Measurements from ENCODE around the gene SOX9.
"Not testable (repeated sequence)": the region's sequence is repeated elsewhere in the genome, so short reads cannot be mapped to it uniquely, and the experiment has no call there.

Gene SOX9

DNA sequence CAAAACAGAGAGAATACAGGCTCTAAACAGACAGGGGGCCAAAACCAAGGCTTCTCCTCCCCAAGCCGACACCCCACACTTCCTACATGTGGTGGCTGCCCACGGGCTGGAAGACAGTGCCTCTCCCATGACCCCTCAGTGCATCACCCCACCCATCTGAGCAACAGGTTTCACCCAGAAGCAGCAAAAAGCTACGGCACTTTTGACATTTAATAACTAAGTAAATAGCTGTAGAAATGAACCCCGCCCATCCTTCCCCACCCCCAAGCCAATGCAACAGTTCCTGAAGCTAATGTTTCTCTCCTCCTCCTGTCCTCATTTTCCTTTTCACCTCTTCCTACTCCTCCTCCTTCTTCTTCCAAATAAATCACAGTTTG, 9.9 kb upstream of the SOX9 start:
- DNase-seq (ENCODE audit: low spot score): no peak
- FAIRE-seq: no peak

DNA sequence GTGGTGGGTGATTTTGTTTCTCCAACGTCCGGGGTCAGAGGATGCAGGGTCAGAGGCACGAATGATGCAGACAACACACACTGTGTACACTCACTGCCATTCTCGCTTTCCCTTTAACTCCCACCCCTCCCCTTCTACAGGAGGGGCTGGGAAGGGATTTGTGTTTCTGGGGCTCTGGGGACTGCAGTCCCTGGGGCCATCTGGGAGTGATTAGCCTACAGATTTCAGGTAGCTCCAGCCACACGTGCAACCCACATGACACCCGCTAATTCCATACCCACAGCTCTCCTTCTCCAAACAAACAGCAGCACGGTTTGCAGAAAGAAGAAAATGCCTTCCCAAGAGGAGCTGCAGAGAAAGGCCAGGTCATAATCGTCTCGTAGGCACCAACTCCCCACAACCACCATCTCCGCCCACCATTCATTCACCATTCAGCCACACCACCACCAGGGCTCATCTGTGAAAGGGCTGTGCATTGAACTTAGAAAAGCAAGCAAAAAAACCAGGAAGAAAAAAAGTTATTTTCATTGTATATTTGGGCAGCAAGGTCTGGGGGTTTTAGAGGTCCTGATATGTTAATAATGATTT, 9.4 kb upstream of the SOX9 start:
- FAIRE-seq (peak; percentile 44), DNase-seq (ENCODE audit: low spot score) (no peak)

DNA sequence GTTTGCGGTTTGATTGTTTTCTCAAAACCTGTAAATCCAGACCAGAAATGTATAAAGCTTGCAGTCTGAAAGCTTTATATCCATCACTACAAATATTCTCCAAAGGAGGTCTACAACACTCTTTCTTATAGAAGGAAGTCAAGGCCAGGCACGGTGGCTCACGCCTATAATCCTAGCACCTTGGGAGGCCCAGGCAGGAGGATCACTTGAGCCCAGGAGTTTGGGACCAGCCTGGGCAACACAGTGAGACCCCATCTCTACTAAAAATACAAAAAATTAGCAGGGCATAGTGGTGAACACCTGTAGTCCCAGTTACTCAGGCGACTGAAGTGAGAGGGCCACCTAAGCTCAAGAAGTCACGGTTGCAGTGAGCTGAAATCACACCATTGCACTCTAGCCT, 8.9 kb upstream of the SOX9 start:
- FAIRE-seq: not testable (repeated sequence)

DNA sequence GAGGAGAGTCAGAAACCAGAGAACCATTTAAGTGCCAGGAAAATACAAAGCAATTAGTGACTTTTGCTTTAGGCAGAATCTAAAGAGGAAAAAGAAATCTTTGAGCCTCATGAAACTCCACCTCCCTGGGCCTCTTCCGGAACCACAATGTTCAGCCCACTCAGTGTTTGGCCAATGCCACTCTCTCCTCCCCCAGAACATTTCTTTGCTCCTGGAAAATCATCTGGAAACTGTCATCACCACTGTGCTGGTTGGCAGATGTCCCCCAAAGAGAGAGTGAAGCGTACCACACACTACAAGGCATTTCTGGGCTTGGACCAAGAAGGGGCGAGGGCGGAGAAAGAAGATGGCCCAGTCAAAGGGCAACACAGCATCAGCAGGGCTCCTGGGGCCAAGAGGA, 7.1 kb upstream of the SOX9 start:
- FAIRE-seq: no peak
- no peak for DNase-seq (ENCODE audit: low spot score)

More for the DNA sequence above, 8.9 kb upstream of the SOX9 start:
- not testable (repeated sequence) for DNase-seq (ENCODE audit: low spot score)

DNA sequence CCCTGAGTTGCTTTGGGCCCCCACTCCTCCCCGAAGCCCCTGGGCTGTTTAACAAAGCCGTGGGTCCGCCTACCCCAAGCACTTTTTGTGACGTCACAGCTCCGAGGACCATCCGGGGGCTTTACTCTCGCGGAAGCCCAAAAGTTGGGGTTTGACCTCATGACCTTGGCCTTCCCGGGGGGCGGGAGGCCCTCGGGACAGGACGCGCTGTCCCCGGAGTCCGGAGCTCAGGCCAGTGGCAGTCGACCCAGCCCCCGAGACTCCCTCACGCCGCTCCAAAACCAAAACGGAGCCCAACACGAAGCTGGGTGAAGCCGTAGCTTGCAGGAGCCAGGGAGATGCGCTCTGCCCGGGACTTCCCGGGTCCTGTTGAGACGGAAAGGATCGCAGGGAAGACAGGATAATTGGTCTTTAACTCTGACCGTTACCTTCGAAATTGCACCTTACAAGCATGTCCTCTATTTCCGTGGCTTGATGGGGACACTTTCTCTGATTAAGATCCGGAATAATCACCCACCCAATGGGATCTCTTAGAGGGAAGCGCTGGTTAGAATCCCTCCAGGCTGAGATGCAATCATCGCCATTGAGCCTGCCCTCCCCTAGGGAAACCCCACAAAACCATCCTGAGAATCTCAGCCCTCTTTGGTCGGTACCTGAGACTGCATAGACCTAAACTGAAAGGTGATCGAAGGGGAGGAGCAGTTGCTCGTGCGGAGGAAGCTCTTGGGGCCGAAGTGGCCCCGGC, 4.9 kb upstream of the SOX9 start:
- FAIRE-seq: no peak
- DNase-seq (ENCODE audit: low spot score): no peak

DNA sequence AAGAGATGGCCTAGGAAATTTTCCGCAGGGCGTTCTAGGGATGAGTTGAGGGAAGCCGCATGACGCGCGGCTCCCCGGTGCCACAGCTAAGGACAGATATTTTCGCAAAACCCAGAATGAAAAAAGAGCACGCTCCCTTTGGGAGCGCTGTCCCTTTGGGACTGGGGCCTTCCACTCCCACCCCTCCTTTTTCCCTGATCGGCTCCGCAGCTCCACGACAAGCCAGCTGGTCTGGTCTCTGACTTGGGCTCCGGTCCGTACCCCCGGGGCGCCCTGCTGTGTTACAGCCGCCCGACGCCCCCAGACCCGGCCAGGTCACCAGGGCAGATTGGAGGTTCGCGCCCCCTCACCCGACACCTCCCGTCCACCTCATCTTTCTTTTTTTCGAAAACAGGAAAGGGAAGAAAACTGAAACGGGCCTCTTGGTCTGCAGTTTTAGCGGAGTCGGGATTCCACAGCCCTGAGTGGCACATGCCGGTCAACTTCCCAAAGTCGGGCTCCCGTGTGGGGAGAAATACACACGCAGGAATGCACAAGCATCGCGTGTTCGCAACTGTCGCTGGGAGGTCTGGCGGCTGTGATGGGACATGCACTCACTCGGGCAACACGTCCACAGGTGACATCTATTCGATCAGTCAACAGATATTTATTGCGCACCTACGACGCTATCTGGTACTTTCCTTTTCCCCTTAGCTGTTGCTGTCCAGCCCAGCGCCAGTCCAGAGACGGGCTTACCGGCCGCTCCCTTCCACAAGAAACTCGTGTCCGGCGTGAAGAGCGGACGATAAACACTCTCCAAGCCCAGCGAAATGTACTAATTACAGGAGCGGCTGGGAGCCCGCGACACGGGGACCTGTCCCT, 3.9 kb upstream of the SOX9 start:
- no peak for DNase-seq (ENCODE audit: low spot score)
- peak; percentile 55 for FAIRE-seq

DNA sequence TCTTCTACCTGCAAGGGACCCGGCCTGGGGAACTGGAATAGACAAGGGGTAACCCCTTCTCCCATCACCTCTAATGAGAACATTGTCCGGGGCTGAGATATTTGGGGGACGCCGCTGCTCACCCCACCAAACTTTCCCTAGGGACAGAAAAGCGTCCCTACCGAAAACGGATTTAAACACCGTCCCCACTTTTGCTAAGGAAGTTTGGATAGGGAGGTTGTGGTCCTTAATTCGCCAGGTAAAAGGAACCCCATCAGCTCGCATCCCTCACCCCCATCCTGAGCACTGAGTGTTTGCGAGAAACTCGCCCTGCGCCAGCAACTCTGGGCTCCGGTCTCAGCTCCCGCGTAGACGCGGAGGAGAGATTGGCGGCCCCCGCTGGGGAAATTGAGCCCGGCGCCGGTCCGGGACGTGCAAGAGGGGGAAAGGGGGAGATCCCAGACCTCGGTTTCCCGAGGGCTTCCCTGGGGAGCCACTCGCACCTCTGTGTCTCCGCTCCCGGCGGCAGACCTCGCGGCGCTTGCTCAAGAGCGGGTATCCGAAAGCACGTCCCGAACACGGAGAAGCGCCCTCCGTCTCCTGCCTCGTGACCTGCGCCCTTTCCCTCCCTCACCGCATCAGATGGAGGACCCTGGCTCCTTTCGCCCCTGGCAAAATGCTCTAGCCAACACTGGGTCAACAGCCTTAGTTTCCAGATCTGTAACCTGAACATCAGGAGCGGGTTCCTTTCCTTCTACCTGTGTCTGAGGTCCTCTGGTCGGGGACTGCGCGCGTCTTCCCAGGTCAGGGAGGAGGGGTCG, 3.1 kb upstream of the SOX9 start:
- no peak for FAIRE-seq
- DNase-seq (ENCODE audit: low spot score): no peak

DNA sequence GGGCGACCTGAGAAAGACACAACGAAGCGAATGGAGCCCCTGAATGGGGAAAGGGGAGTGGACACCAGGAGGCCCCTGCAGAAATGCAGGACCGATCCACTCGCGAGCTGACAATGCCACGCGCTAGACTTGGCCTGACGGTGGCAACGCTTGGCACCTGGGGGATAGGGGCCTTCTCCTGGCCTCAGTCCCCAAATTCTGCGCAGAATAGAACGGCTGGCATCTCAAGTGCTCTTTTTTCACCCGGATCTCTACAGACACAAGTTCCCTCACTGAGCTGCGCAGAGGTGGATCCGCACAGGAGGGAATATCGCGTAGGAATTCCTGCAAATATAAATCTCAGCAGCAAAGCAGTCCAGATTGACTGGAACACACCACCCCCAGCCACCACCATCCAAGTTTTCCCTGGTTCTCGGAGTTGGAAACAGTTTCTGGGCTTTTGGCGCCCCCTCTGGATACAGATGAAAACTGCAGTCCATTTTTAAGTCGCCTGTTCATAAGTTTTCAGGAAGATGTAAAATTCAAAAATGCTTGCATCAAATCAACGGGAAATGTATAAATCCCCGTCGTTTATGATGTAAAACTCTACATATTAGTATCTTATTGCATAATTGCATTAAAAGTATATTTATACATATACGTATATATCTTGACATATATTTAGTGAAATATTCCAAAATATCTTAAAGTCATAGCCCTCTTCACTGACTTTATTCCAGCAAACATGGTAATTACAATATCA, 2.3 kb upstream of the SOX9 start:
- FAIRE-seq: no peak
- DNase-seq (ENCODE audit: low spot score): peak; percentile 80

DNA sequence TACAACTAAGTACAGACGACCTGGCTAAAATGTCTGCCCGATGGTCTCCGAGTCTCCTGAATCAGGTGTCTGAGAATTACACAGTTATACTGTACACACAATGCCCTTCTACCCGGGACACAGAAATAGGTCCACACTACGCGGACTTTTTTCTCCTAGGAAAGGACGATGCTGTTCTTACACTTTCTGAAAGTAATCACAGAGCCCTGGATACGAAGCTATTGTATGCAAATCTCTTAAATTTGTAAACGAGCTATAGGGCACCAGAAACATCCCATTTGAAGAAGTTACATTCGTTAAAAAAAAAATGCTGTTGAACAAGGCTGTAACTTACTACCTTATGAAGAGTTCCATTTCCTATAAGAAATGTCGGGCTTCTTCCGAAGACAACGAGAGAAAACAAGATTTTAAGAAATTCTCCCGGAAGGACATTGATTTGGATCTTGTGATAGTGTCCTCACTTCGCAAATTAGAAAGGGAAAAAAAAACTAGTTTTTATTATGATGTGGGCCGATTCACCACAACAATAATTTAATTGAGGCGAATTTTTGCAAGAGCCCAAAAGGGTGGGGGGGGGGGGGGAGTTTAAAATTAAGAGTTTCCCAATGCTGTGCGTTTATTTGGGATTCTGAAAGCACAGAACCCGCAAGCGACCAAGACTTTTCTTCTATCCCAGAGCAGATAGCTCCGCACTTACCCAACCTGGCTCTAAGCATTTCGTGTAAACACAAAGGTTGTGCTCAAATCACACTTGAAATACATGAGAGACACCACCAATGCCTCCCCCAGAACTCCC, 1.5 kb upstream of the SOX9 start:
- no peak for FAIRE-seq
- no peak for DNase-seq (ENCODE audit: low spot score)

DNA sequence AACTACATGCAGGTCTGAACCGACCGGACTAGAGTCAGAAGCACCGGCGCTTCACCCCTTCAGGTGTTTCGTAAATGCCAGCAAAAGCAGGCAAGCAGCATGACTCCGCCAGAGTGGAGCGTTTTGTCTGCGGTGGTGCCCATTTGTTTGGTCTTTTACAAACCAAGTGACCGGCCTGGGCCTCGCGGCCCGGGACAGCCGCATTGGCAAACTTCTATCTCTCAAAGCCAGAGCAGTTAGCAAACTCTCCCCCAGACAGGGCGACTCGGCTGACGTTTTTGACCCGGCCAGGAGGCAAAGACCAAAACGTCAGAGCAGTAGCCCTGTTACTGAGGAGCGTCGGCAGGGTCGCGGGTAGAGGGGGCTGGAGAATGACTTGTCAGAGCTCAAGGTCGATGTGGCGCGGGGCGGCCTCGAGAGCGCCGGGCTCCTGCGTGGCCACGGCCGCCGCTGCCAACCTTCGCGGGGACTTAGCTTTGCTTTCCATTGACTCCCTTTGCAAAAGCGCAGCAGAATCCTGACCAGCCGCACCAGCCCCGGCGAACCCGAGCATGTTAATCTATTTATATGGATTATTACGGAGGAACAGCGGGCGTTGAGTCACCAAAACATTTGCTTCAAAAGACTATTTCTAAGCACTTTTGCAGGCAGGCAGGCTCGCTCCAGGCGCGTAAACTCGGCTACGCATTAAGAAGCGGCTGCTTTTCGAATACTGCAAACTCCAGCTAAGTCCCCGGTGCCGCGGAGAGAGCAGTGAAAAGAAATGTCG, 763 bp upstream of the SOX9 start:
- DNase-seq (ENCODE audit: low spot score) (peak; percentile 69), FAIRE-seq (peak; percentile 90)

DNA sequence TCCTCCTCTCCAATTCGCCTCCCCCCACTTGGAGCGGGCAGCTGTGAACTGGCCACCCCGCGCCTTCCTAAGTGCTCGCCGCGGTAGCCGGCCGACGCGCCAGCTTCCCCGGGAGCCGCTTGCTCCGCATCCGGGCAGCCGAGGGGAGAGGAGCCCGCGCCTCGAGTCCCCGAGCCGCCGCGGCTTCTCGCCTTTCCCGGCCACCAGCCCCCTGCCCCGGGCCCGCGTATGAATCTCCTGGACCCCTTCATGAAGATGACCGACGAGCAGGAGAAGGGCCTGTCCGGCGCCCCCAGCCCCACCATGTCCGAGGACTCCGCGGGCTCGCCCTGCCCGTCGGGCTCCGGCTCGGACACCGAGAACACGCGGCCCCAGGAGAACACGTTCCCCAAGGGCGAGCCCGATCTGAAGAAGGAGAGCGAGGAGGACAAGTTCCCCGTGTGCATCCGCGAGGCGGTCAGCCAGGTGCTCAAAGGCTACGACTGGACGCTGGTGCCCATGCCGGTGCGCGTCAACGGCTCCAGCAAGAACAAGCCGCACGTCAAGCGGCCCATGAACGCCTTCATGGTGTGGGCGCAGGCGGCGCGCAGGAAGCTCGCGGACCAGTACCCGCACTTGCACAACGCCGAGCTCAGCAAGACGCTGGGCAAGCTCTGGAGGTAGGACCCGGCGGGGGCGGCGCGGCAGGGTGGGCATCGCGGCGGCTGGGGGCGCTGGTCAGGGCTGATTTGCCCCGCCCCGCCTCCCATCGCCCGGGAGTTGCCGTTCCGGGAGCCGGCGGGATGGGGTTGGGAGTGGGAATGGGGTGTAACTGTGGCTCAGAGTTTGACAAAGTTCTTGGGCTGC, 567 bp downstream of the SOX9 start:
- DNase-seq (ENCODE audit: low spot score) (peak; percentile 74), FAIRE-seq (peak; percentile 82)

DNA sequence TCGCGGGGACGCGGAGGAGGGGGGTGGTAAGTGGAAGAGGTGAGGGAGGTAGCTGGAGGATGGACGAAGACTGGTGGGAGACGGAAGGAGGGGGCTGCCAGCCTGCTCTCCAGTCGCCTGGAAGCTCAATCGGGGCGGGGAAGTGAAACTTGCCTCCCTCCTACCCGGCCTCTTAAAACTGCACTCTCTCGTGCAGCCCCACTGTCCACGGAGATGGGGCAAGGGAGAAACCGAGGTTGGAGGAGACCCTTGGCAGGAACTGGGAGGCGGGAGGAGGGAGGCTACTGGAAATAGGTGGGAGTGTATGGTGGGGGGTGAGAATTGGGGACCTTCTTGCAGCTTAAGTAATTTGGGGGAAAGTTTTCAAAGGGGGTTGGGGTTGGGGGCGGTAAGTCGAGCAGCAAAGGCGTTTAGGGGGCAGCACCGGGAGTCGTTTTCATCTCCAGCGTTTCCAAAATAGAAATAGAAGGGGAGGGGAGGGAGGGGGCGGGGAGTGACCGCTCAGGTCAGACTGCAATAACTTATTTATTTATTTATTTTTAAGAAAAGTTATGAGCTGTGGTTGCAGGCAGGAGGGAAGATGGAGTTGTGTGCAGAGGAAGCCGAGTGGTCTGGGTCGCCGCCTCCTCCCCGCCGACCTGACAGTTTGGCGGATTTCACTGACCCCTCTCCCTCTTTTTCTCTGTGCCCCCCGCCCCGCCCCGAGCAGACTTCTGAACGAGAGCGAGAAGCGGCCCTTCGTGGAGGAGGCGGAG, 1.4 kb downstream of the SOX9 start:
- DNase-seq (ENCODE audit: low spot score) (peak; percentile 63), FAIRE-seq (no peak)

DNA sequence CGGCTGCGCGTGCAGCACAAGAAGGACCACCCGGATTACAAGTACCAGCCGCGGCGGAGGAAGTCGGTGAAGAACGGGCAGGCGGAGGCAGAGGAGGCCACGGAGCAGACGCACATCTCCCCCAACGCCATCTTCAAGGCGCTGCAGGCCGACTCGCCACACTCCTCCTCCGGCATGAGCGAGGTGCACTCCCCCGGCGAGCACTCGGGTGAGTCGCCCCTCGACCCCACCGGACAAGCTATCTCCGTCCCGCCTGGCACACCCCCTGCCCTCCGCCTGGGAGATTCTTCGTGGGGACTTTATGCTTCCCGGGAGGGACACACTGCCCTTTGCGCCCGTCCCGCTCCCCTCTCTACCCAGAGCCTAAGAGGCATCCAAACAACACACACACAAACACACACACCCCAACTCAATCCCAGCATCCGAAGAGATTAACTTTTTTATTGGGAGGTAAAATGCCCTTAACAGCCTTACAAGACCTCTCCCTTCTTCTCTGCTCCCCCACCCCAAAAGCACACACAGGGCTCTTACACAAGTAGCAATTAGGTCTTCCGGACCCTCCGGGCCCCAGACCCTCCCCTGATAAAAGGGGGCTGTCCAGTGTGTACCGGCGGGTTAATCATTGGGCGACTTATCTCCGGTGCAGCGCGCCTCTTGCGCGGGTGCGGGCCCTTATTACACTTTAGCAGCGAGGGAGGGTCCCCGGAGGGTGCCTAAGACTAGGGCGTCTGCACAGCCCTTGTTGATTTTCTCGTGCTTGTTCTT, 2.1 kb downstream of the SOX9 start:
- FAIRE-seq (peak; percentile 68), DNase-seq (ENCODE audit: low spot score) (no peak)

DNA sequence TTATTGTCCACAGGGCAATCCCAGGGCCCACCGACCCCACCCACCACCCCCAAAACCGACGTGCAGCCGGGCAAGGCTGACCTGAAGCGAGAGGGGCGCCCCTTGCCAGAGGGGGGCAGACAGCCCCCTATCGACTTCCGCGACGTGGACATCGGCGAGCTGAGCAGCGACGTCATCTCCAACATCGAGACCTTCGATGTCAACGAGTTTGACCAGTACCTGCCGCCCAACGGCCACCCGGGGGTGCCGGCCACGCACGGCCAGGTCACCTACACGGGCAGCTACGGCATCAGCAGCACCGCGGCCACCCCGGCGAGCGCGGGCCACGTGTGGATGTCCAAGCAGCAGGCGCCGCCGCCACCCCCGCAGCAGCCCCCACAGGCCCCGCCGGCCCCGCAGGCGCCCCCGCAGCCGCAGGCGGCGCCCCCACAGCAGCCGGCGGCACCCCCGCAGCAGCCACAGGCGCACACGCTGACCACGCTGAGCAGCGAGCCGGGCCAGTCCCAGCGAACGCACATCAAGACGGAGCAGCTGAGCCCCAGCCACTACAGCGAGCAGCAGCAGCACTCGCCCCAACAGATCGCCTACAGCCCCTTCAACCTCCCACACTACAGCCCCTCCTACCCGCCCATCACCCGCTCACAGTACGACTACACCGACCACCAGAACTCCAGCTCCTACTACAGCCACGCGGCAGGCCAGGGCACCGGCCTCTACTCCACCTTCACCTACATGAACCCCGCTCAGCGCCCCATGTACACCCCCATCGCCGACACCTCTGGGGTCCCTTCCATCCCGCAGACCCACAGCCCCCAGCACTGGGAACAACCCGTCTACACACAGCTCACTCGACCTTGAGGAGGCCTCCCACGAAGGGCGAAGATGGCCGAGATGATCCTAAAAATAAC, 3.0 kb downstream of the SOX9 start:
- FAIRE-seq (peak; percentile 85), DNase-seq (ENCODE audit: low spot score) (no peak)

DNA sequence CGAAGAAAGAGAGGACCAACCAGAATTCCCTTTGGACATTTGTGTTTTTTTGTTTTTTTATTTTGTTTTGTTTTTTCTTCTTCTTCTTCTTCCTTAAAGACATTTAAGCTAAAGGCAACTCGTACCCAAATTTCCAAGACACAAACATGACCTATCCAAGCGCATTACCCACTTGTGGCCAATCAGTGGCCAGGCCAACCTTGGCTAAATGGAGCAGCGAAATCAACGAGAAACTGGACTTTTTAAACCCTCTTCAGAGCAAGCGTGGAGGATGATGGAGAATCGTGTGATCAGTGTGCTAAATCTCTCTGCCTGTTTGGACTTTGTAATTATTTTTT, 3.6 kb downstream of the SOX9 start:
- no peak for FAIRE-seq
- no peak for DNase-seq (ENCODE audit: low spot score)

DNA sequence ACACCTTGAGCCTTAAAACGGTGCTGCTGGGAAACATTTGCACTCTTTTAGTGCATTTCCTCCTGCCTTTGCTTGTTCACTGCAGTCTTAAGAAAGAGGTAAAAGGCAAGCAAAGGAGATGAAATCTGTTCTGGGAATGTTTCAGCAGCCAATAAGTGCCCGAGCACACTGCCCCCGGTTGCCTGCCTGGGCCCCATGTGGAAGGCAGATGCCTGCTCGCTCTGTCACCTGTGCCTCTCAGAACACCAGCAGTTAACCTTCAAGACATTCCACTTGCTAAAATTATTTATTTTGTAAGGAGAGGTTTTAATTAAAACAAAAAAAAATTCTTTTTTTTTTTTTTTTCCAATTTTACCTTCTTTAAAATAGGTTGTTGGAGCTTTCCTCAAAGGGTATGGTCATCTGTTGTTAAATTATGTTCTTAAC, 4.4 kb downstream of the SOX9 start:
- DNase-seq (ENCODE audit: low spot score): no peak
- FAIRE-seq: no peak
